Measurements from ENCODE around the gene RRBP1.

Gene RRBP1

DNA sequence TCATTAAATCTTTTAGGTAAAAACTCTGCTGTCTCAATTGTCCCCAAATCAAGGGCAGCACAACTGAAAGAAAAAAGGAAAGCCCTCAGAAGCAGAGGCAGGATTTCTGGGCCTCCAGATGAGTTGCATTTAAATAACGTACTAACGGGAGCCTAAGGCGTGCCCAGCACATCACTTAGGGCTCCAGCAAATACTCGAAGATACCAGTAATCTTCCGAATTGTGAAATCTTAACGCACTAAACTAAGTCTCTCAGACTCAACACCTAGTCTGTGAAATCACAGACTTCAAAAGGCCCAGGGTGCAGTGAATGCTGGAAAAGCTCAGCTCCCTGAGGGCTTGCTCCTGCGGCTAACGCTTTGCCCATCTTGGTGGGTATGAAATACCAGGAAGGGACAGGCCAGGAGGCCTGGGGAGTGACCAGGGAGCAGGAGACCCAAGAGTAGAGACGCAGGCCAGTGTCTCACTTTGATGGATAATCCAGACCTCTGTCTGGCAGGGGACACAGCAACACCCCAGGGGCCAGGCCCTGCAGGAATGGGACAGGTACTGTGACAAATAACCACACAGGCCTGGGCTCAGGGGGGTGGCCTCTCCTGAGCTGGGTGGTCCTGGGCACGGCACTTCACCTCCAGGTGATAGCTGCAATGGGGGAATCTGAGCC is 36.4 kb downstream of the RRBP1 start:
- DNase-seq = no peak

DNA sequence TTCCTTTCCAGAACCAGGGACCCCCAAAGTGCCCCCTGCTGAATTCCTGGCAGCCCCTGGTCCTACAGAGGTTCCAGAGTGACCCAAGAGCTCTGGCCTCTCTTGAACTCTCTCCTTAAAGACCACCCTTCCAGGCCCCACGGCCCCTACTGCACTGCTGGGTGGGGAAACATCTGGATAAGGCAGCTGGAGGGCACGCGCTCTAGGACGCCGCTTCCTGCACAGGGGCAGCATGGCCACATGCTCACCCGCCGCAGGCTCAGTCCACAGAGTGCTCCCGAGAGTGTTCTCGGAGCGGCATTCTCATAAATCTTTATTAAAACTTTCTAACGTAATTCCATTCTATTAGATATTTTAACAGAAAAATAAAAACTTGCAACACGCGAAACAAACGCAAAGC is 37.0 kb downstream of the RRBP1 start:
- no peak for DNase-seq

DNA sequence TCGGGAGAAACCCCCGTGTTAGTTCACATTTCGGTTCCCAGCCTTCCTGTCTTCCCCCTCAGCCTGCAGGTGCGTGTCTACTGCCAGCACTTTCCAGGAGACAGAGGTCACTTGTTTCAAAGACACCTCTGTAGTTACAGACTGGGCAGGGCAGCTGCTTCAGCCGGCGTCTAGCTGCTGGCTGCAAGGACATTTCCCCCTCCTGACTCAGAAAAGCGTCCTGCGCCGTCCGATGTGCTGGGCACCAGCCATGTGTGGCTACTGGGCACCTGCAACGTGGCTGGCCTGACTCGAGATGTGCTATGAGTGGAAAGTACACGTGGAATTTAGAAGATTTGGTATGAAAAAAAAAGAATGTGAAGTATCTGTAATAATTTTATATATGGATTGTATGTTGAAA is 37.6 kb downstream of the RRBP1 start:
- no peak for DNase-seq

DNA sequence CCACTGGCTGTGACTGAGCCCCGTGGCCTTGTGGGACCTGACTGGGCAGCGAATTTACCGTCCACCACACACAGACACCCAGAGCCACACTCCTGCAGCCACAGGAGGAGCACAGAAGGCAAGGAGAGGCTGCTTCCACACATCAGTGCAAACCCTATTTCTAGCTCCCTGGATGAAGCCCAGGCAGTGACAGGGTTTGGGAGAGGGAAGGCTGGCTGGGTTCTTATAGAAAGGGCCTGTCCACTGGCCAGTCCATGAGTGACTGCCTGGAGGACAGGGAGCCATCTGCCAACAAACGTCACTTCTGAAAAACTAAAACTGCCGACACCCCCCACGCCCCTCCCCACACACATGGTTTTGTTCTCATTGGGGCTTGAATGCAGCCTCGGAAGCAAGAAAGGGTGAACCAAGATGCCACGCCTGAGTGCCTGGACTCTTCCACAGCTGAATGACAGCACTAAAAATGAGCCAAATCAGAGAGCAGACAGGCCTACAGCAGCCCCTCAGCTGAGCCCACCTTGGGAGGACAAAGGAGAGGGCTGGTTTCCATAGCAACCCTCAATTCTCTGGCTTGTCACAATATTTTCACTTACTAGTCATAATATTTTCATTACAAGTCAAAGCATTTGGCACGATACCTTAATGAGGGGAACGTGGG is 38.4 kb downstream of the RRBP1 start:
- no peak for DNase-seq

DNA sequence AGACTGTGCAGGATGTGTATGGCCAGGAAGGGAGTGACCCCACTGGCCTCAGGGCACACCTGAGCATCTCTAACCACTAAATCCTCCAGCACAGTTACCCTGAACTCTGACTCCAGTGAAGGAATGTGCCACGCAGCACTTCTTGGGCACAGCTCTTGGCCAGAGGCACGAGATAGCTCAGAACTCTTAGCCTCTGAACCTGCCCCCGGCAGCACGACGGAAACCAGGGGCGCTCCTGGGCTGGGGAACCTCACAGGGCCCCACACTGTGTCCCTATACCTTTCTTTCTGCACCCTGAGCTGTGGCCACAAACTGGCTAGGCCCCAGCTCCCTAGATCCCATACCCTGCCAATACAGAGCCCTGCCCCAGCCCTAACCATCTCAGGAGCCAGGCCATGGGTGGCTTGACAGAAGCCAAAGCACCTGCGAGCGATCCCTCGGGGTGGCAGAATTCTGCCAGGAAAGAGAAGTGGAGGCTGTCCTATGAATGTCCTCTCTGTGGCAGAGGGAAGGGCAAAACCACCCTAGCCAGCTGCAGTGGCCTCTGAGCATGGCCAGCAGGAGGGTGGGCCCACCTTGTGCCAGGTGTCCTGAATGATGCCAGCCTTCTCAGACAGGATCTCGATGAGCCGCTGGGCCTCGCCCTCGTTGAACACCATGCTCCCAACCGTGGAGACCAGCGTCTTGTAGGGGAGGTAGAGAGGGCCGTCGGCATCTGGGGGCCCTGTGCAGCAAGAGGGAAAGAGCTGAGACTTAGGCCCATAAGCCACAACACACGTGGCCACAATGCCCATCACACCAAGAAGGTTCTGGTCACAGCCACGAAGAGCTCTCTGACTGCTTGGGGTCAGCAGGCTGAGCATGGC is 39.4 kb downstream of the RRBP1 start:
- DNase-seq = no peak

DNA sequence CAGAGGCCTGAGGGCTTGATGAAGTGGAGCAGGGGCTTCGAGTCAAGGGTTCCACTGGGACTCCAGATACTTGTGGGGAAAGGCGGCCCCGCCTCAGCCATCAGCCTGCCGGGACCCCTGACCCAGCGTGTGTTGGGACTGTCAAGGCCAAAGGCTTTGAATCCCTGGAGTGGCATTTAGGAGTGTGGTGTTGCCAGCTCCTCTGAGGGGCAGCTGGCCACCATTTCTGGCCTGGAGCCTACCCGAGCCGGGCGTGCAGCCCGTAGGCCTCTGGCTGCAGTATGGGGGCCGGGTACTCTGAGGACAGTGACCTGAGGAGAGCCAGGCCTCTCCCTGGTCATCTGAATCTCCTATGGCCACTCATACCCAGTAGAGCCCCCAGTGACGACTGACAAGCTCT is 40.0 kb downstream of the RRBP1 start:
- no peak for DNase-seq

DNA sequence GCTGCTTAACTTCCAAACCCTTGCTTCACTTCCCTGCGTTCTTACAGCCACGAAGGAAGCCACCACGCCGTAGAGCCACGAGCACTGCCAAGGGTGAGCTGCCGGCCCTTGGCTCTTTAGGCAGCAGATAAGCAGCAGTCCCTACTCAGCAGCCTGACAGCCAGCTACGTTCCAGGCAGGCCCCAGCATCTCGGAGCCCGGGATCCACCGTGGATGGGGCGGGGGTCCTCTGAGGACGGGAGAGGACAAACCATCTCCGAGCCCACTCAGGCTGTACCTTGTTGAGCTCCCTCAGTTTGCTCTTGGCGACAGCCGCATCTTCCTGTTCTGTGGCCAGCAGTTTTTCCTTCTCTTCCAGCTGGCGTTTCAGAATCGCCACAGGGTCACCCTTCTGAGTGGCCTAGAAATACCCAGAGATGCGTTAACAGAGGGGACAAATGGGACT is 40.5 kb downstream of the RRBP1 start:
- no peak for DNase-seq

DNA sequence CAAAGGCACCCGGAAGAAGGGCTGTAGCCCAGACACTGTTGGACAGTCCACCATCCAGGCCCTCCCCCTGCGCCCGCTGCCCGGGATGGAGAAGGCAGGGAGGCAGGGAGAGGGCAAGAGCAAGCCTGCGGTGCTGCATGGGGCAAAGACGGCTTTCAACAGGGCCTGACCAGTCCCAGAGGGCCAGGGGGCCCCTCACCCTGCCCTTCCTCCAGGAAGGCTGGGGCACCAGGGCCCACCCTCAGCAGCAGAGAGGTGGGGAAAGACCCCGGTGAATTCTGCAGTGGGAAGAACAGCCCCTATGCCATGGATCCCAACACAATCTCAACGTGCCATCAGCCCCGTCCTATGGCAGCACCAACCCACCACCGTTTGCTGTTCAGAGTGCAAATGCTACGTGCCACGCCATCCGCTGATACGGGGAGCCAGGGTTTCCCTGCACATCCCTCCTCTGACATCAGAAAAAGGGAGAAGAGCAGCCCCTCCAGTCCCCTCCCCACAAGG is 41.1 kb downstream of the RRBP1 start:
- DNase-seq = no peak

DNA sequence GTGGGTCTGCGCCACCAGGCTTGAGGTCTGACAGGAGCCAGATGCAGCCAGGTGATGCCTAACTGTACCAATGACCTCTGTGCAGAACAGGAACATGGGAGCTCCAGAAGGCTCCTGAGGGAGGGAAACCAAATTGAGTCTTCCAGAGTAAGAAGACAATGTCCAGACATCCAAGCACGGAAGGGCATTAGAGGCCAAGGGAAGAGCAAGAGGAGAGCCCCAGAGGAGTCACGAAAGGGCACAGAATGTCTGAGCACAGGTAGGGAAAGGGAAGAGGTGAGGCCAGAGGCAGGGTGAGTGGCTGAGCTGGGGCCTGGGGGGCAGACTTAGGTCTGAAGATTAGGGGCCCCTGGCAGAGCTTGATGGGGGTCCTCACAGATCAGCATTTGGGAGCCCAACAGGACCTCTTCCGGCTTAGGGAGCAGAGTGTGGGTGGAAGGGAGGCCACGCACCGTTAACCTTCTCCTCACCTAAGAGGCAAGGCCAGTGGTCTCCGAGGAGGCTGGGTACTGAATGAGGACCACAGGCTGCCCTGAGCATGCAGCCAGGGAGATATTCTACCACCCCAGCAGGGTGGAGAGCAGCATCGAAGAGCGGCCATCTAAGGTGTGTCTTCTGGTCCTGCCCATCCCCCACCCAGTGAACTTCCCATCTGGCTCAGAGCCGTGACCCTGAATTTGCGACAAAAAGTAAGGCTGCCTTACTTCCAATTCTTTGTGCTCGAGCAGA is 41.7 kb downstream of the RRBP1 start:
- DNase-seq = no peak

DNA sequence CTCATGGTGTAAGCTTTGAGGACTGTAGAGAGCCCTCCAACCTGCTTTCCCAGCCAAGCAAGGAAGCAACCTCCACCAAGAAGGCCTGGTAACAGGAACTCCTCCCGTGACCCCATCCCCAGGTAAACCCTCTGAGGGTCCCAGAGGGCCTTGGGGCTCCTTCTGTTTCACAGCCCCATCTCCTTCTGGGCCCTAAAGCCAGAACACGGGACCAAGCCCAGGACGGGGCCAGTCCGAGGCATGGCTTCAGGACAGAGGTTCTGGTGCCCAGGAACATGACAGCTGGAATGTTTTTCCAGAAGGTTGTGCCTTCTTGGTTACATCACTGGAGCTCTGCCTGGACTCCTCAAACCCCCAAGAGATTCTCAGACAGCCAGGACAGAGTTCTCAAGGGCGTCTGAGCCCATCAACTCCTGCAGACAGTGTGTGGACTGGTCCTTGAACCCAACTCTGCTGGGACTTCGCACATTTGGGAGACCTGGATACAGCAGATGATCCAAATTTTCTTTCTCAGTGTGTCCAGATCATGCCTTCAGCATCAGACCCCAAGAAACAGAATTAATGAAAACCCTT is 43.1 kb downstream of the RRBP1 start:
- DNase-seq = no peak

DNA sequence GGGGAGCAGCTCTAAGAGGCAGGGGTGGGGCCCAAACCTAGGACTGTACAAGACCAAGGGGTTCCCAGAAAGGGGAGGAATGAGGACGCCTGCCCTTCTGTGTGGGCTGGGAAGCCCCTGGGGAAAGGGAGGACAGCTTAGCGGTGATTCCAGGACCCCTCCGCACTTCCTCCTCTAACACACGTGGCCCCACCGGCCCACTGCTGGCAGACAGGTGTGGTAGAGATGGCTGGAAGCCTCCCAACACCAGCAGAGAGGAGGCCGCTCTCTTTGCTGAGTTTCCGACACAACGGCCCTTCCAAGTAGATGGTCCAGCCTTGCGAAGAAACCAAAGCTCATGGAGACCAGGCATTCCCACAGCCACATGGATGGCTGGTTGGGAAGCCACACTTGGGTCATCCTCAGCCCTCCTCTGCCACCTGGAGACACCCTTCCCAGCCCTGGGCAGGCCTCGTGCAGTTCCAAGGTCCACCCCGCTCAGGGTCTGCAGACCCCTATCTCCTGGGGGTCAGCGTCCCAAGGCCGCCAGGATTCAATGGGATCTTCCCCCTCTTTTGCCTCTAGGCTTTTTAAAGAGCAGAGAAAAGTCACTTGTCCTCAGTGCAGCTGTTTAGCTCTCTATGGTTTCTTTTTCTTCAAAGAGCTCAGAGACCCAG is 43.9 kb downstream of the RRBP1 start:
- no peak for DNase-seq

DNA sequence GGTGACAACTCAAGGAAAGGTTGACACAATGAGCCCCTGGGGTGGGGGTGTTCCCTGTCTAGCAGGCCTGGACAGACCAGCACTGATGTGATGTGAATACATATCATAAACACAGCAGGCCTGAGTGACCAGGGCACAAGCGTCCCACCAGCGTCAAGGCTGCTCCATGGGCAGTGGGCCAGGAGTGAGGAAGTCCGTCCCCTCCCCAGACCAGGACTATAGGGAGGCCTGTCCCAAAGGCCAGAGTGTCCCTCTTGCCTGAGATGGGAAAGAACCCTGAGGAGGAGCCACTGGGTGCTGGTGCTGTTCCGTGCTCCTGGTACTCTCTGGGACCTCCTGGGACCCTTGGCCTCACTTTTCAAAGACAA is 44.6 kb downstream of the RRBP1 start:
- no peak for DNase-seq

DNA sequence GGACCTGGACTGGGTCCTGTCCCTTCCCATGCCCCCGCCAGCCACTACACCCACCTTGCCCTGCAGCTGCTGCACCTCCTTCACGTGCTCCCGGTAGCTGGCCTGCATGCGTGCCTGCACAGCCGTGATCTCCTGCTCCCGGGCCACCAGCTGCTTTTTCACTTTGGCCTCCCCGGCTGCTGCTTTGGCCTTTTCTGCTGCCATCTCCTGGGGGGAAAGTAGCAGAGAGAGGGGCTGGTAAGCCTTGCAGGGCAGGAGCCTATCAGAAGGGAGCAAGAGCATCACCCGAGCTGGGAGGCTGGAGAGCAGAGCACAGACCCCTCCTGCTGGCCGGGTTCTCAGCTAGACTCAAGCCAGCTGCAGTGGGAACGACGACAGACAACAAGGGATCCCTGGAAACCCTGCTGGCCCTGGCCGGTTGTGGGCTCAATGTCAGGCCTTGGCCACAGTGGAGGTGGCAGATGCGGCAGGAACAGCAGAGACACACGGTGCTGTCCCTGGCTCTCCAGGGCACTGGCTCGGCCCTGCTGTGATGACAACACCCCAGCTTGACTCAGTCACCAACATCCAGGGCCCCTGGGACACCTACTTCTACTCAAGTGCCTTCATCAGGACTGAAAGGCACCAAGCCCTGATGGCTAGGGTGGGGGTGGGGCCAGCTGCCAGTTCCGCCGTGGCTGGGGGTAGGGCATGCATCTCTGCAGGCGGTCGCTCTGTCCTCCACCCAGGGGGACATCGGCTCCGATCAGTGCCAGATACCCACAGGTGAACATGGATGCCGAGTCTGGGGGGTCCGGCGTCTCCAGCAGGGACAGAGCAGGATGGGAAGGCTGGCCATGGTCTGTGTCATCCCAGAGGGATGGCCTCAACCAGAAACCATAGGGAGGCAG is 45.3 kb downstream of the RRBP1 start:
- no peak for DNase-seq

DNA sequence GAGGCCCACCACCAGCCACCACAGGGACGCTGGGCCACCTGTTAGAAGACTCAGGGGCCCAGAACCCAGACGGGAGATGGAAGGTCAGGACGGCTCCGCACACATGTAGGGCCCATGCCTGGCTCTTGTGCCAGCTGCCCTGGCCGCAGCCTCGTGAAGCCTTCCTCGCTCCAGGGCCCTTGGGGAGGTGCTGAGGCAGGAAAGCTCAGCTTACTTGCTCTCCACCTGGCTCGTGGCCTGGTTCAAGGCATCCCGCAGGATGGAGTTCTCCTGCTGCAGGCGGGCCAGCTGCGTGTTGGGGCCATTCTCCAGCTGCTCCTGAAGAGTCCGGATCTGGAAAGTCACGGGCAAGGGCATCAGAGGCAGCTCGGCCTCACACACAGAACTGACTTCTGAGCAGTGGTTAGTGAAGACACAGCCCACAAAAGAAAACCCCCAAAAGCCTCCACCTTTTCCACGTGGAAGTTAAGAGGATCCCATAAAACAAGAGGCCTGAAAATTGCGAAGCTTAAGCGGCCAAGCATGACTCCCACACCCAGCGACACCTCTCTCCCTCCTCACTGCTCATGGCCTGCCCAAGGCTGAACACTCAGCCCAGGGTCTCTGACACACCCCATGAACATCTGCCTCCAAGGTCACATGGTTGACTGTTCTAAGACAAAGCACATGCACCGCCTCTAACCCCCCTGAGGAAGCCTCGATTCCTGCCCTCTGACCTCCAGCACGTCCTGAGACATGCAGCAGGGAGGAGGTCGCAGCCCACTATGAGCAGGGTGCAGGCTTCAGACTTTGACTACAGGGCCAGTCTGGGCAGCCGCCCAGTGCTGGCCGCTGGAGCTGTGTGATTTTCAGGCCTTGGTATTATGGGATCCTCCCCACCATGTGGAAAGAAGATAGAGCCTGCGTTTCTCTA is 46.5 kb downstream of the RRBP1 start:
- DNase-seq = no peak

DNA sequence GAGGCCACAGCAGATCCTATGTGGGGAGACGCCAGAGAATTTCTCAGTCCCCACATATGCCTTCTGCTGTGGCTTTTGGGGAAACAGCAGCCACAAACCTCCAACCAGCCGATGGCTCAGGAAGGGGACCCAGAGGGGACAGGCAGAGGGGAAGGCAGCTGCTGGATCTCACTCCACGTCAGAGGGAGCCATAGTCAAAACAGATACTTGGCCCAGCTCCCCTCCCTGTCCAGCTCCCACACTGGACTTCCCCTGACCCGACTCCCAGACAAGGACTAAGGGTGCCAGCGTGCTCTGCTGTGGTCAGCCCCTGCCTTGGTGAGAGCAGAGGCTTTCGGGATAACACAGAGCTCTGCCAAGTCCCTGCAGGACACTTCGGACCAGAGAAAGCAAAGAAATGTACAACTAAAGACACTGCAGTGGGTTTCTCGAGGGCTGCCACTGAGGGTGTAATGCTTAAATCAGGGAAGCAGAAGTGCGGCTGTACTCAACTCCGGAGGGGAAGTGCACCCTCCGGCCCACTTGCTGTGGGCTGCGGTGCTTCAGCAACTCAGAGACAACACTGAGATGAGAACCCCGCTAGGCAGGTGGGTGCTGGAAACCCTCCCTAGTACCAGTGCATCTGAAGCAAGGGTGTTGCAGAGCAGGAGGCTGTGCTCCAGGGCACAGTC is 47.2 kb downstream of the RRBP1 start:
- no peak for DNase-seq

DNA sequence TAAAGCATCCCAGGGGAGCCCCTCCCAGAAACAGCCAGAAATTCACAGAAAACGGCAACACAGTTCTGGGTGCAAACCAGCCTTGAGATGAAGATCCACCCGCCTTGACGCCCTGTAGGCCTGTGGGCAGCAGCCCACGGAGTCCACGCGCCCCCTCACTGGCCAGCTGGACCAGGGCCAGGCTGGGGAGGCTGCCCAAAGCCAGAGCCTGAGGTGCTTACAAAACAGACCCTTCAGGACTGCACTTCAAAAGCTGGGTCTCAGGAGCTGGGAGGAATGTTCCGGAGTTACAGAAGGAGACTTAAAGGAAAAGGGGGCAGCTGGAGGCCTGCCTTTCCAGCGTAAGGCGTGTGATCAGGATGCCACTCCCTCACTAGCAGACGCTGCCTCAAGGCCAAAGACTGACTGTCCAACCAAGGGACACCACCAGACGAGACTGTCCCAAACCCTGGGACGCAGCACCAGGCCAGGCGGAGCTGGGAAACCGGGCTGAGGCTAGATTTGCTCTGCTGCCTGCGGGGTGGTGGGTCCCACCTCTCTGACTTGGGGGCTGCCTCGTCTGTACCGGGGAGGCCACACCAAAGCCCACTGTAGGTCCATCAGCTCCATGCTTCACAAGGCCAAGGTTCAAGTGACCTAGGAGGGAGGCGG is 48.1 kb downstream of the RRBP1 start:
- DNase-seq = no peak

DNA sequence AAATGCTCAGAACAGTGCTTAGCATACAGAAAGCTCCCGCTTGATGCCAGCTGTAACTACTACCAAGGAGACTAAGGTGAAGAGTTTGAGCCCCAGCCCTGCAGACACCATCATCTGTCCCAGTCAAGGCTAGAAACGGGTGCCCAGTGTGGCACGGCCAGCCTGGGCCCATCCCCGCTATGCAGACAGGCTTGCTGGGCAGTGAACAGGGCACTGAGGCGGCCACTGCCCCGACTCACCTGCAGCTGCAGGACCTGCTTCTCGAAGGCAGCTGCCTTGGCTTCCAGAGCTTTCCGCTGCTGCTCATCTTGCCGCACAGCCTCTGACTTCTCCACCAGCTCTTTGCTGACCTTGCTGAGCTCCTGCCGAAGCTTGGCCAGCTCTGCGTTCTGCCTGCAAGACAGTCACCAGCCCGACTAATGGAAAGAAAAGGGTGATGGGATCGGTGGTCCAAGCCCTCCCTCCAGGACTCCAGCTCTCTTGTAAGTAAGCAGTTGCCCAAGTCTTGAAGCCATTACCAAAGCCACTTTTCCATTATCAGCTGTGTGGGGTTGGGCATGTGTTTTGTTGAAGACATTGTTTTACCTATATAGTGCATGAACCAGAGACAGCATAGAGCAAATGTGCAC is 48.7 kb downstream of the RRBP1 start:
- DNase-seq = no peak

DNA sequence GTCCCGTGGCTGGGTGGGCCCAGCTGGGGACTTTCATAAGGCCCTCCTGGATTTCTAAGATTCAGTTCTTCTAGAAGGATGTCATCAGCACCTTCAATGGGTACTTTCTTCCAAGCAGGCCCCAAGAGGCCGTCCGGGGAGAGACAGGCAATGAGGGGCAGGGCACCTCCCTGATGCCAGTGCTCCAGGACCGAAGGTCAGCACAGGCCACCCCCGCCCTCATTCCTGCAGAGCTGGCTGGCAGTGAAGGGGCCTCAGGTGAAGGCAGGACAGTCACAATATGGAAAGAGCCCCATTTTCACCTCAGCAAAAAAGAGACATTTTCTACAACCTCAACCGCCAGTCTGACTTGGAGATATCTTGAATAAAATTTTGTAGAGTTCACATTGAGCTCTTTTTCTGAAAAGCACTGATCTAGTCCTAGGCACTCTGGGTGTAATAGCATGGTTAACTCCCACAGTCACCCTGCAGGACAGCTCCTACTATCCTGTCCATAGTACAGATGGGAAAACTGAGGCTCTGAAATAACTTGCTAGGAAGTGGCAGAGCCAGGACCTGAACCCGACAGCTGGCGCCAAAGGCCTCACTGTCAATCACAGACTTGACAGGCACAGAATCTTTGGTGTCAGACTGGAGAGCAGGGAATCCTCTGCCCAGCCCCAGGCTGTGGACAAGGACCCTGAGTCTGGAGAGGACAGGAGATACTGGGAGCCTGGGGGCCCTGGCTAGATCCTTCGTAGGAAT is 50.3 kb downstream of the RRBP1 start:
- no peak for DNase-seq
